GM21367 (cell line): ENCODE measurements around the gene AQP10.
"Not testable (repeated sequence)": the region's sequence is repeated elsewhere in the genome, so short reads cannot be mapped to it uniquely, and the experiment has no call there.

Experiments used
- ATAC-seq: cut with Tn5 transposase; IDR thresholded peaks from one replicate; pipeline ENCODE4 v1.9.1; 2021; ENCODE audit not compliant: unreplicated experiment

The AQP10 gene

DNA sequence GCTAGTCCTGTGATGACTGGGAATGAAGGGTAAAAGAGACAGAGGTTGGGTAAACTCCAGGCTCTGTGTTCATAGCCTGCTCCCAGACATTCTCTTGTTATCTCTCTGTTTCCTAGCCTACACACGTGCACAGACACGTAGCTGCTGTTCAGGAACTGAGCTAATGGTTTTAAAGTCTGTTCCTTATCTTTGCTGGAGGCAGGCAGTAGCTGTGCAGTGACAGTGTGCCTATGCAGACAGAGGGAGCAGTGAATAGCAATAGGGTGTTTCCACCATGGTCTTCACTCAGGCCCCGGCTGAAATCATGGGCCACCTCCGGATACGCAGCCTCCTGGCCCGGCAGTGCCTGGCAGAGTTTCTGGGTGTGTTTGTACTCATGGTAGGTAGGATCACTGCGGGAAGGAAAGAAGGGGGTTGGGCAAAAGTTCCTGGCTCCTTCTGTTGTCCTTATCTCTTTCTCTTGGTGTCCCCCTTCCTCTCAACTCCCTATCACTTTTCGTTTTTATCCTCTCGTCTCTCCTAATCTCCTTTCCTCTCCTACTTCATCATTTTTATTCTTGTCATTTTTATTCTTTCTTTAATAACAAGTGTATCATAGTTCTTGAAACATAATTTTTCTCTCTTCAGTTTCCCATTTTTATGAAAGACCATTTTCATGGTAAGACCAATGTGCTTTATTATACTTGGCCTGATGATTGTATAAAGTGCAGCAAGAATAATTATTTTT, at the start of gene AQP10:
Gene AQP10, plus strand, starts transcription at position 212 of the 727 bp plus-strand sequence. Its CDS starts 63 bp downstream, at position 275.
- ATAC-seq: no peak

DNA sequence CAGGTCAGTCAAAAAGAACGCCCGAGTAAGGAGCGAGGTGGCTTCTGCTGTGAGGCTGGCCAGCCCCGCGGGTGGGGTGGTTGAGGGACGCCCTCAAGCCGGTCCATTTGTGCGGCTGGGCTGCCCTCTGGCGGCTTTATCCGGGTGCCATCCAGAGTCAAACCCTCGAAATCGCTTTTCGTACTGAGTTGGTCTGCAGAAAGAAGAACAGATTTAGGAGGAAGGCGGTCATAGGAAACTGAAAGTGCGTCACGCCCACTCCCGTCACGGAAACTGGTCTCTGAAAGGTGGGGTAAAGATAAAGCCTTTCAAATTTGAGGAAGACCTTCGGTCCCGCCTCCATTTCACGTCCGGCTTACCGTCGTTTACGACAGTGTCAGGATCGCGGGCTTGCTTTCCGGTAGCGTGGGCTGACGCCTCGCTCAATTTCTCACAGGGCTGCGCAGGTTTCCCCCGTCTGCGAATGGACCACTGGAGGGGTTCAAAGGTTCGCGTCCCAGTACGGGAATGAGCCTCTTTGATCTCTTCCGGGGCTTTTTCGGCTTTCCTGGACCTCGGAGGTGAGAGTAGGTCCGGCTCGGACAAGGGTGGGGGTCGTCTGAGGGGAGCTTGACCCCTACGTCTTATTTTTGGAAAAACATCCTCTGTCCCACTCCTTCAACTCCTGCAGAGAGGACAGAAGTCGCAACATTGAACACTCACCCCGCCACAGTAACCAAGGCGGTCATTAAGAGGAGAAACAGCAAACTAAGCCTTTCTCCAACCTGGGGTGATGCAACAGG, 48.5 kb upstream of the AQP10 start, which contains the start of gene HAX1:
Gene HAX1, plus strand, starts transcription at position 413 of the 782 bp plus-strand sequence. Its CDS starts 95 bp downstream, at position 508.
- ATAC-seq: peak; percentile 80

DNA sequence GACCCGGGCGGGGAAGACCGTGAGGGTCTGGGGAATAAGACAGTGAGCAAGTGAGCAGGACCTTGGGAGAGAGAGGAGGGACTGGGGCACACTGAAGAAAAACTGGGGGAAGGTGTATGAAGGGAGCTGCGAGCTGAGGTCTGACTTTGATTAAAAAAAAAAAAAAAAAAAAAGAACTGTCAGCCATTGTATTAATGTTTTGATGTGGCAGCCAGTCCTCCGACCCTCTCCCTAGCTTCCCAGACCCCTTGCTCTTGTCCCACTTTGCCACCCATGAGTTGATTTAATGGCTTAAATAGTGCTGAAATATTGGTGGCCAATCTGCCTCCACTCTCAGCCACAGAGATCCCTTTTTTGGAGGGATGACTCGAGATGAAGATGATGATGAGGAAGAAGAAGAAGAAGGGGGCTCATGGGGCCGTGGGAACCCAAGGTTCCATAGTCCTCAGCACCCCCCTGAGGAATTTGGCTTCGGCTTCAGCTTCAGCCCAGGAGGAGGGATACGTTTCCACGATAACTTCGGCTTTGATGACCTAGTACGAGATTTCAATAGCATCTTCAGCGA, 47.8 kb upstream of the AQP10 start:
- ATAC-seq: no peak

- no peak for ATAC-seq
Observed at GRCh38 chr1:154276797-154277196, 44.1 kb upstream of the AQP10 start.

DNA sequence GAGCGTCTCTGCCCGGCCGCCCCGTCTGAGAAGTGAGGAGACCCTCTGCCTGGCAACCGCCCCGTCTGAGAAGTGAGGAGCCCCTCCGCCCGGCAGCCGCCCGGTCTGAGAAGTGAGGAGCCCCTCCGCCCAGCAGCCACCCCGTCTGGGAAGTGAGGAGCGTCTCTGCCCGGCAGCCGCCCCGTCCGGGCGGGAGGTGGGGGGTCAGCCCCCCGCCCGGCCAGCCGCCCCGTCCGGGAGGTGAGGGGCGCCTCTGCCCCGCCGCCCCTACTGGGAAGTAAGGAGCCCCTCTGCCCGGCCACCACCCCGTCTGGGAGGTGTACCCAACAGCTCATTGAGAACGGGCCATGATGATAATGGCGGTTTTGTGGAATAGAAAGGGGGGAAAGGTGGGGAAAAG, 33.3 kb upstream of the AQP10 start:
- not testable (repeated sequence) for ATAC-seq

GRCh38 chr1:154288661-154289060, 32.2 kb upstream of the AQP10 start:
- ATAC-seq: no peak

- ATAC-seq: no peak
Observed at GRCh38 chr1:154290921-154291320, 30.0 kb upstream of the AQP10 start.

DNA sequence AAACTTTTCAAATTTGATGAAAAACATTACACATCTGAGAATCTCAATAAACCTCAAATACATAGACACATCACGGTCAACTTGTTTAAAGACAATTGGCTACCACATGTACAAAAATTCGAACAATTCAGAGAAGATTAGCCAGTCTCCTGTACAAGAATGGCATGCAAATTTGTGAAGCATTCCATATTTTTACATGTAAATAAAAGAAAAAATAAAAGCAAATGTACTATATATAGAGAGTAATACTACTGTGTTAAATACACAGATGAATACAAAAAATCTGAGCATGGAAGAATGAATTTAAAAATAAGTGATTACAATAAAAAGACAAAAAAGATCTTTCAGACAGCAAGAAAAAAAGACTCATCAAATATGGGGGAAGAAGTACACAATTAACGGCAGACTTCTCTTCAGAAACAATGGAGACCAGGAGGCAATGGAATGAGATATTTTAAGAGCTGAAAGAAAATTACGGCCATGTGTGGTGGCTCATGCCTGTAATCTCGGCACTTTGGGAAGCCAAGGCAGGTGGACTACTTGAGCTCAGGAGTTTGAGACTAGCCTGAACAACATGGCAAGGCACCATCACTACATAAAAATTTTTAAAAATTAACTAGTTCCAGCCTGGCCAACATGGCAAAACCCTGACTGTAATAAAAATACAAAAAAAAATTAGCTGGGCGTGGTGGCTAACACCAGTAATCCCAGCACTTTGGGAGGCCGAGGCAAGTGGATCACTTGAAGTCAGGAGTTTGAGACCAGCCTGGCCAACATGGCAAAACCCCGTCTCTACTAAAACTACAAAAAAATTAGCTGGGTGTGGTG, 25.3 kb upstream of the AQP10 start:
- ATAC-seq: no peak

DNA sequence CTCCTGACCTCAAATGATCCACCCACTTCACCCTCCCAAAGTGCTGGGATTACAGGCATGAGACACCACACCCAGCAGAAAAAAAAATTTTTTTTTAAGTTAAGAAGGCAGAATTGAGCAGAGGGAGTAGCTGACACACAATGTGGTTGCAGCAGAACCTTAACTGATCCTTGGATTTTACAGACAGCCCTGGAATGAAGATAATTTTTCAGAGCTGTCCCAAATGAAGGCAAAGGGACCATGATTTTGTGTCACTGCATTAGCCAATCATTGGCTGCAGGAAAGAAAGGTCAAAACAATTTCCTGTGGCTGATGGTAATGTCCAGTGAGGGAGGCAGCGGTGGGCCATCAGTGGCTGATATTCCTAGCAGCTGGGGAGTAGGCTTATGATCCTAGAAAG, 19.3 kb upstream of the AQP10 start:
- no peak for ATAC-seq

DNA sequence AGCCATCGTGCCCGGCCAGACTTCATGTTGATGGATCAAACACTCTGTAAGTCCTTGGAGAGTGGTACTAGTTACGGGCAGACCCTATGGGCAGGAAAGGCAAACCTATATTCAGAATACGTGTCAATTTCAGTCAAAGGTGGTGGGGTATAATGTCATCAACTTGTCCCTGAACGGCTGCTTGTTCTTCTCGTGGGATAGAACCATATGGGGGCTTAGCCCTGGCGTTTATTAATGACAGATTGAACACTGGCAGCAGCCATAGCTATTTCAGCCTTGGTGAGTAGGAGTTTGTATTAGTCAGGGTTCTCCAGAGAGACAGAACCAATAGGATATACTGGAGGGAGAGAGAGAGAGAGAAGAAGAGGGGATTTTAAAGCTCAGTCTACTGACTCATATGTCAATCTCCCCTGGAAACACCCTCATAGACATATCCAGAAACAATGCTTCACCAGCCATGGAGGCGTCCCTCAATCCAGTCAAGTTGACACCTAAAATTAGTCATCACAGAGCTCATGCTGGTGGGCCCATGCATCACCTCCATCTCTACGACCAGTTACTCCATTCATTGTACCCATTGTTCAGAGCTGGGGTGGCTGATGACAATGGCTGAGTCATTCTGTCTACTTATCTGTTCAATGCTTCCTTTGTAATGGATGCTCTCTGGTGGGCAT, 16.1 kb upstream of the AQP10 start:
- no peak for ATAC-seq

- ATAC-seq: no peak
Observed at GRCh38 chr1:154306151-154306550, 14.7 kb upstream of the AQP10 start.

GRCh38 chr1:154307670-154308270, 13.1 kb upstream of the AQP10 start:
- ATAC-seq: not testable (repeated sequence)

GRCh38 chr1:154309136-154309535, 11.8 kb upstream of the AQP10 start:
- not testable (repeated sequence) for ATAC-seq

GRCh38 chr1:154312229-154313065, 8.4 kb upstream of the AQP10 start:
- not testable (repeated sequence) for ATAC-seq

DNA sequence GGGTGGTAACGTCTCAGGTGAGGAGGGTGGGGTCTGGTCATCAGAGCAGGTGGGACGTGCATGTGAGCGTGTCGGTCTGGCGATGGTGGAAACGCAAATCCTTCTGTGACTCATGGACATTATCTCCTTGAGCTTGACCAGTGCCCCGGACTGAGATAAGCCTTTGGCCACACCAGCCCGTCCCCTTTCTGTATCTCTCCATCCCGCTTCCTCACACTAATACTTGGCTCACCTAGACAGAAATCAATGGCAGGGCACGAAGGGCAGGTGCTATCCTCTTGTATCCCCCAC, 7.9 kb upstream of the AQP10 start:
- no peak for ATAC-seq

DNA sequence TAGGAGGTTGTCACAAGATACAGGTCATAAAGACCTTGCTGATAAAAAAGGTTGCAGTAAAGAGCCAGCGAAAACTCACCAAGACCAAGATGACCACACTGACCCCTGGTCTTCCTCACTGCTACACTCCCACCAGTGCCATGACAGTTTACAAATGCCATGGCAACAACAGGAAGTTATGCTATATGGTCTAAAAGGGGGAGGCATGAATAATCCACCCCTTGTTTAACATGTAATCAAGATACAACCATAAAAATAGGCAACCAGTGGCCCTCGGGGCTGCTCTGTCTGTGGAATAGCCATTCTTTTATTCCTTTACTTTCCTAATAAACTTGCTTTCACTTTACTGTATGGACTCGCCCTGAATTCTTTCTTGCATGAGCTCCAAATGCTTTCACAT, 6.7 kb upstream of the AQP10 start:
- not testable (repeated sequence) for ATAC-seq

- no peak for ATAC-seq
Observed at GRCh38 chr1:154316704-154317103, 4.2 kb upstream of the AQP10 start.

- no peak for ATAC-seq
Observed at GRCh38 chr1:154318386-154318785, 2.5 kb upstream of the AQP10 start.

- ATAC-seq: not testable (repeated sequence)
Observed at GRCh38 chr1:154321609-154321934, 679 bp downstream of the AQP10 start.
